Mesenteric fat pad (tissue), 1 donor: ENCODE data around the gene VPREB1. TPM values are rescaled to one million over a fixed set of nuclear protein-coding genes. Genes with fewer than 3 reads are reported as not detected.
"Not testable (repeated sequence)": the region's sequence is repeated elsewhere in the genome, so short reads cannot be mapped to it uniquely, and the experiment has no call there.

Experiments used
- DNase-seq: peaks from one replicate; pipeline ENCODE4 v3.0.0-alpha.2; 2020; ENCODE audit warnings: low spot score
- long read RNA-seq: library from polyadenylated mRNA; unstranded; transcript quantifications from one replicate; pipeline ENCODE4 v2.0.0, GENCODE V29; 2020
- total RNA-seq: library from RNA; stranded (reverse); fragmentation: NEBNext Ultra II Directional; extraction: Animal tissue kit (Norgen Biotek cat#: 25700); gene quantifications from one replicate; pipeline ENCODE4 v1.2.1, GENCODE V29; 2021
- donor health status: DM: yes; HTN: yes; CAD: no.

The VPREB1 gene
- total RNA-seq = not detected
- long read RNA-seq = 0 reads

DNA sequence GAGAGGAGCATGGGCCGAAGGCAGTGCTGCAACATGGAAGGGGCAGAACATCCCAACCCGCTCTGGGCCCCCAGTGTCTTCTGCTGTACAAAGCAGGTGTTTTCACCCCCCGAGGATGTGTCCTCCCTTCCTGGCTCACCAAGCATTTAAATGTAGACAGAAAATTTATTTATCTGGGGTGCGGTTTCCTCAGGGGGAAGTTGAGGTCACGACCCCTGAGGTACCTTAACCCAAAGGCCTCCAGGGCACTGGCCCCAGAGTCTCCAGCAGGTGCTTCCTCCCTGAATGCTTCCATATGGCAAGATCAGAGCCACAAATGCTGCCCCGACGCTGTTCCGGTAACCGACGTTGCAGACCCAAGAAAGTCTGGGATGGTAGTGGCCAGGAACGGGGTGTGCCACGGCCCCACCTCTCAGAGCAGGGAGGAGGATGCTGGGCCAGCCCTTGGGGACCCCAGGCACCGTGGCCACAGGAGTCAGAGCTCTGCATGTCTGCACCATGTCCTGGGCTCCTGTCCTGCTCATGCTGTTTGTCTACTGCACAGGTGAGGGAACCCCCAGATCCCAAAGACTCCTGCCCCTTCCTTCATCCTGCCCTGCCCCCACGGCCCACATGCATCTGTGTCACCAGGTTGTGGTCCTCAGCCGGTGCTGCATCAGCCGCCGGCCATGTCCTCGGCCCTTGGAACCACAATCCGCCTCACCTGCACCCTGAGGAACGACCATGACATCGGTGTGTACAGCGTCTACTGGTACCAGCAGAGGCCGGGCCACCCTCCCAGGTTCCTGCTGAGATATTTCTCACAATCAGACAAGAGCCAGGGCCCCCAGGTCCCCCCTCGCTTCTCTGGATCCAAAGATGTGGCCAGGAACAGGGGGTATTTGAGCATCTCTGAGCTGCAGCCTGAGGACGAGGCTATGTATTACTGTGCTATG, at the start of gene VPREB1:
VPREB1 (plus strand) TSS at position 471 of the 935 bp plus-strand sequence; CDS start at position 499, 28 bp downstream.
- no peak for DNase-seq

DNA sequence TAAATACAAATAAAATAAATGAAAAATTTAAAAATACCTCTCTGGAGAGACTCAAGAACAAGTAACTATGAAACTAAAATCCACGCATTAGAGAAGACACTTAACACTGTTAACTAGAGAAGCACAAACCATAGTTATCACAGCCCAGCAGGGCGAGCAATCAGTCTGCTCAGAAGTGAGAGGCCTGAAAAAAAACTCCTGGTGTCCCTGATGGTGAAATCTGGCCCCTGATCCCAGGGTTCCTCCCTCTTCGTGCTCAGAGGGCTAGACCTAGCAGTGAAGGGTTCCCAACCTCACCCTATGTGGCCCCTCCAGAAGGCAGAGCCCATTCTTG, 49.7 kb upstream of the VPREB1 start:
- DNase-seq = no peak

GRCh38 chr22:22195265-22196017, 49.1 kb upstream of the VPREB1 start:
- DNase-seq = no peak

- no peak for DNase-seq
Observed at GRCh38 chr22:22196018-22196533, 48.5 kb upstream of the VPREB1 start.

DNA sequence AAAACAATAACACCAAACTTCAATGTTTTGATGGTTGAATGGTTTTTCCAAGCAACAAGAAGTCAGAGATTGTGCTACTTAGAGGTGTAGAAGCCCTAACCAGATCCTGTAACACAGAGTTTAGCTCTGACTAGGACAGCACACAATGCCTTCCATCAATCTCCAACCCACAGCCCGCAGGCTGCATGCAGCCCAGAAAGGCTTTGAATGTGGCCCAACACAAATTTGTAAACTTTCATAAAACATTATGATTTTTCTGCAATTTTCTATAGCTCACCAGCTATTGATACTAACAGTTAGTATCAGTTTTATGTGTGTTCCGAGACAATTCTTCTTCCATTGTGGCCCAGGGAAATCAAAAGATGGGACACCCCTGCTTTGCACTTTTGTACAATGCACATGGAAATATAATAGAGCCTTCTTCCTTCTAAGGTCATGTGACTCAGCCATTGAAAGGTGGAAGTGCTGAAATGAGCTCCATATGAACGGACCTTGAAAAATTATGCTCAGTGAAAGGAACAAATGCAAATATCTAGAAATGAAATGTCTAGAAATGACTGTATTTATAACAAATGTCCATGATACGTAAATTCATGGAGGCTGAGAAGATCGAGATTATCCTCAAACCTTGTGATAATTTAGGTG, 47.6 kb upstream of the VPREB1 start:
- no peak for DNase-seq

- DNase-seq = no peak
Observed at GRCh38 chr22:22197993-22198402, 46.6 kb upstream of the VPREB1 start.

GRCh38 chr22:22198751-22199150, 45.8 kb upstream of the VPREB1 start:
- no peak for DNase-seq

DNA sequence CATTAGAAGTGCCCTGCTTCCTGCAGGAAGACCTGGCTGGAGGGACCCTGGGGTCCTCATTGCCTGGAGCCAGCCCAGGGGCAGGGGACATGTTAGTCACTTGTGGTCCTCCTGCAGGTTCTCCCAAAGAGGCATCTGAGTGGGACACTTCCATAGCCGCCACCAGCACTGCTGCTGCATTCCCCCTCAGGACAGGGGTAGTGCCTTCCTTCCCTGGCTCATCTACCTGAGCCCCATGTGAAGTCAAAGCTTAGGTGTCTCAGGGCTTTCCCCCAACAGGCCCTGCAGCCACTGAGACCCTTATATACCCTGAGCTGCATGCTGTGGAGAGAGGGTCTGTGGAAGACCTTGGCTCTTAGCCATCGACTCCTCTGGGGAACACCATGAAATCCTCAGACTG, 45.0 kb upstream of the VPREB1 start:
- DNase-seq = no peak

DNA sequence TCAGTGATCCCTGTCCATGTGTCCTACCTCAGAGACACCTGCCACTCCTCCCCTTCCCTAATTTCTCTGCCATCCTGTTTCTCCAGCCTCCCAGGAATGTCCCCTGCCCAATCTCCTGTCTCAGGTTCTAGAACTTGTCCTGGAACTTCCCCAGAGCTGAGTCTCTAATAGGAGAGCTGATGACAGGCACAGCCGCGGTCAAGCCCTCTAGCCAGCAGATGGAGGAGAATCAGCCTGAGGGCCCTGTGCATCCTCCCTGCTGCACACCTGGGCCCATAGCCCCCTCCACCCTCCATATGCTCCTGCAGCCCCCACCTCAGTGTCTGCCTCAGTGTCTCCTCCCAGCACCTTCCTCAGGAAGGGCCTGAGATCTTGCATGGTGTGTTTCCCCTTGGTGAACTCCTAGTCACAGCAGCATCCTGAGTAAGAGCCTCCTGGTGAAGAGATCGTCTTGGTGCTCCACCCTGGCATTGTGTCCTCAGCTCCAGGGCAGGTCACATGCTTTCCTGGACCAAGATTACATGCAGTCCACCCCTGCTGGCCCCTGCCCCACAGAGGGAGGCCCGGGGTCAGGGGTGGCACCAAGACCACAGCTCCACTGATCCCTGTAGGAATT, 43.9 kb upstream of the VPREB1 start:
- no peak for DNase-seq

DNA sequence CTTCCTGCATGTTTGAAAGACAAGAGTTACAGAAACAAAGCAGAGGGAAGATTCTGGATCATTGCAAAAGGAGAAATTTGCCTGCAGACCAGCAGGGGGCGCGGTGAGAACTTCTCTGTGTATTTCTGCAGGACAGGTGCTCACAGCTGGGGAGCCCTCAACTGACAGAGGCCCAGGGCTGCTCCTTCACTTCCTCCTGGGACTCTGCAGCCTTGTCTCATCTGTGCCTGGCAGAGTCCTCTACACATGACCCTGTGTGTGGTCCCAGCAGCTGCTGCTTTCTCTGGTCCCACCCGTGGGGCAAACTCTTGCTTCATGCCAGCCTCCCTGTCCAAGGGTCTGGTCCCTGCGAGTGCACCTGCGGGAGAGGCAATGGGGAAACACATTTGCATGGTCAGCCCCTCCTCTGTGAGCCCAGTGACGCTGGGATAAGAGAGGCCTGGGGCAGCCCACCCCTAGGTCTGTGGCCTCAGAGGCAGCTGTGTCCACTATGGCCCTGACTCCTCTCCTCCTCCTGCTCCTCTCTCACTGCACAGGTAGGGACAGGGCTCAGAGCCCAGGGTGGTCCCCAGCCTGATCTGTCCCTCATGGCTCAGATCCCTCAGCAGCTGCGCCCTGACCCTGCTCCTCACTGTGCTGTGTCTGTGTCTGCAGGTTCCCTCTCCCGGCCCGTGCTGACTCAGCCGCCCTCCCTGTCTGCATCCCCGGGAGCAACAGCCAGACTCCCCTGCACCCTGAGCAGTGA, 43.2 kb upstream of the VPREB1 start:
- no peak for DNase-seq

GRCh38 chr22:22201930-22202343, 42.6 kb upstream of the VPREB1 start:
- DNase-seq = no peak

DNA sequence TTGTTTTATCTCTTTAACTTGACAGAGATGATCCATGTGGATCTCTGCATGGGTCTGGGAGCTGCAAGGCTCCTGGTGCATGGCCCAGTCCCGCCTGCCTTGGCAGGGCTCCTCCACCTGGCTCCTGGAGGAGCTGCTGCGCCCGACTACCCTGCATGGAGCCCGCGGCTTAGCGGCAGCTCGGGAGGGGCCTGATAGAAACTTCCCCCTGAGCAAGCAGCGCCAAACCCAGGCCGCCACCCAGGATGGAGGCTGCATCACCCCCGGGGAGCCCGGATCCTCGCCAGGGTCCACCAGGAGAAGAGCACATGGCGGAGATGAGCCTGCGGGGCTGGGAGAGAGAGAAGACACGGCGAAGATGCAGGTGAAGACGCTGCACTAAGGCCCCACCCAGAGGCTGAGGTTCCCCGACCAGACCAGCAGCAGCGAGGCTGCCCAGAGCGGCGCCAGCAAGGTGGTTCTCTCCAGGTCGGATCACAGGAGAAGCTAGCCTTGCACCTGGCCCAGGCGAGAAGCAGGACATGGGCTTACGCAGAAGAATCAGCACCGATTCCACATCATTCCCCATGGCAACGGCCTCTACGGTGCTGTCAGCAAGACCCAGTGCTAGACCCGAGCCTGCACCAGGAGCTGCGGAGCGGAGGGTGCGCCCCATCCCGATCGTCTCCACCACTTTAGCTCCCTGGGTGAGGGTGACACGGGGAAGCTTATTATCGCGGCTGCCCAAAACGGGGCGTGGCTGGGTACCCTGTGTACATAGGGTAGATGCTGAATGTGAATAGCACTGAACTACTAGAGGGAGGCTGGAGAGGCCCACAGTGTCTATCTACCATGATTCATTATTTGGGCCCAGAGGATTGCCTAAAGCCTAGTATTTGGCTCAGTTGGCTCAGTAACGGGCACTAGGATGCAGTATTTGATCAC, 41.3 kb upstream of the VPREB1 start:
- DNase-seq = no peak

DNA sequence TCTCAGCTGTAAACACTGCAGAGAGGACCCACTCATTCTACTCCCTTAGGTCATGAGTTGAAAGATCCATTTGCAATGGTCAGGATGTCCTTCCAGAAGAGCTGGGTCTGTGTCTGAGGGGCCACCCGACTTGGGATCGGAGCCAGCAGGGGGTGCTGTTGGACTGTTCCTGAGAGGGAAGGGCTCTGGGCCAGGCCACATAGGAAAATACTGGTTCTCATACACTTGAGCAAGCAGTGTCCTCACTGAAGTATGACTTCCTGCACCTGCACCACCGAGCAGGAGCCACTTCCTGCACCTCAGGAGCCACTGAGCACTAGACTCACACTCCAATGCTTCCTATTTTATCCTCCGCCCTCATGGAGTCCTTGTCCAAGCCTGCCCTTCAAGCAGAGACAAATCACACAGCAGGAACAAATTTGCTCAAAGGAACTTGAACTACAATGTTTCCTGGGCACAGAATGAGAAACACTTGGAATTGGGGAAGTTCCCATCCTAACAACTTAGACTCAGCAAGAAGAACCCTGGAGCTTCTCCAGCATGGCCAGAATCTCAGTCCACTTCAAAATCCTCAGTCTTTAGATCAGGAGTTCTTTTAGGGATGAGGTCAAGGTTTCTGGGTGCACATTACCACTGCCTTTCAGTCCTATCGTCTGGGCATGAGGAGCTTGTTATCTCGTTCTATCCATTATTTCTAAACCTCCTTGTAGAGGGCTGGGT, 36.6 kb upstream of the VPREB1 start:
- no peak for DNase-seq

DNA sequence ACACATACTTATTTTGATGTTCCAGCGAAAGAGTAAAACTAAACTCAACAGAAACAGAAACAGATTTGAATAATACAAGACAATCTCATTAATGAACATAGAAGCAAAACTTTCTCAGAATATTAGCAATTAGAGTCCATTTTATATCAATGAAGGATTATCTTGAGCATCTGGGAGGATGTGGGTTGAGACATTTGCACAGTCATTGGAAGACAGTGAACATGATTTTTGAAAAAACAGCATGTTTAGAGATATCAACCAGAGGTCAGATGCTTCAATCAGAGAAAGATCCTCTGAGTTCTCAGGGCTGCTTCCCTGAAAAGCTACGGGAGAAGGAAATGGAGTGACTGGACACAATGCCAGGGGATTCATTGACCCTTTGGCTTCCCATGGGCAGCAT, 35.9 kb upstream of the VPREB1 start:
- DNase-seq = no peak

- DNase-seq = not testable (repeated sequence)
Observed at GRCh38 chr22:22209080-22209640, 35.4 kb upstream of the VPREB1 start.

DNA sequence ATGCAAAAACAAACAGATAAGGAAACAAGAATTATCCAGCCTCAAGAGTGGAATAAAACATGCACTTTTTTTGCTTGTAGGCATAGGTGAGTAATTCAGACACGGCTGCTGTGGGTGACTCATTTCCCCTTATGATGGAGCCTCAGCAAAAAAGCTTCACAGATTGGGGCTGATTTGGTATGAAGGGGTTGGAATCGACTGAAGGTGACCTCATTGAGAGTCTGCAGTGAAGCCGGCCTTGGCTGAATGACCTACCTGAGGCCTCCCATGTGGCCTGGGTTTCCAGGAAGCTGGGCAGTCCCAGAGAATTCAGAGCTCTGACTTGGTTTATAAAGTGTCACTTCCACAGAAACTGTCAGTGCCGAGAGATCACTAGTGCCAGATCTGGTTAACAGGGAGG, 34.2 kb upstream of the VPREB1 start:
- no peak for DNase-seq

GRCh38 chr22:22210889-22211833, 33.4 kb upstream of the VPREB1 start:
- DNase-seq = no peak
